KMS-11 (cell line): Measurements from ENCODE around the gene INVS.
"Not testable (repeated sequence)": the region's sequence is repeated elsewhere in the genome, so short reads cannot be mapped to it uniquely, and the experiment has no call there.

Experiments
- H2AFZ ChIP-seq: fragments of 200-600 bp; sonication (generic); 2 replicates; pipeline ENCODE4 v1.6.1; 2016; ENCODE audit warnings: antibody characterized with exemption, mixed run types, low read depth
- H3K27ac ChIP-seq: fragments of 200-600 bp; sonication (generic); 2 replicates; pipeline ENCODE4 v1.6.1; 2016; ENCODE audit warnings: mild to moderate bottlenecking, mixed run types
- H3K27me3 ChIP-seq: fragments of 200-600 bp; sonication (generic); 2 replicates; pipeline ENCODE4 v1.6.1; 2017; ENCODE audit warnings: mild to moderate bottlenecking, low read depth, mixed run types, moderate library complexity; ENCODE audit not compliant: insufficient read depth
- H3K36me3 ChIP-seq: fragments of 200-600 bp; sonication (generic); 2 replicates; pipeline ENCODE4 v1.6.1; 2017; ENCODE audit warnings: mild to moderate bottlenecking, mixed run types; ENCODE audit not compliant: insufficient read depth
- H3K4me1 ChIP-seq: fragments of 200-600 bp; sonication (generic); 2 replicates; pipeline ENCODE4 v1.6.1; 2016; ENCODE audit warnings: mild to moderate bottlenecking, low read depth, mixed run types; ENCODE audit not compliant: poor library complexity, severe bottlenecking
- H3K4me2 ChIP-seq: fragments of 200-600 bp; sonication (generic); 2 replicates; pipeline ENCODE4 v1.7.0; 2016; ENCODE audit warnings: mild to moderate bottlenecking, mixed run types
- H3K4me3 ChIP-seq: fragments of 200-600 bp; sonication (generic); IDR thresholded peaks from 2 replicates; pipeline ENCODE4 v1.6.1; 2017; ENCODE audit warnings: low read depth, low read length, mixed read lengths; ENCODE audit not compliant: insufficient read depth
- H3K79me2 ChIP-seq: fragments of 200-600 bp; sonication (generic); 2 replicates; pipeline ENCODE4 v1.6.1; 2016; ENCODE audit warnings: low read depth, mixed run types; ENCODE audit not compliant: insufficient read depth
- H3K9ac ChIP-seq: fragments of 200-600 bp; sonication (generic); 2 replicates; pipeline ENCODE4 v1.6.1; 2016; ENCODE audit warnings: mild to moderate bottlenecking, mixed run types
- H4K20me1 ChIP-seq: fragments of 200-600 bp; sonication (generic); 2 replicates; pipeline ENCODE4 v1.6.1; 2016; ENCODE audit warnings: mild to moderate bottlenecking, mixed run types; ENCODE audit not compliant: insufficient read depth
- CTCF ChIP-seq: fragments of 200-600 bp; sonication (generic); conservative IDR thresholded peaks from 2 replicates; pipeline ENCODE4 v1.6.1; 2017; ENCODE audit warnings: low read depth, mild to moderate bottlenecking, antibody characterized with exemption, low read length, moderate library complexity, mixed read lengths

INVS gene

GRCh38 chr9:100064872-100065581 lies 34.0 kb upstream of the INVS start:
- Histone ChIP-seq H3K36me3 (no peaks in the 10 kb centered on the region), H3K4me2 (no peak overlapping the region), H3K27me3 (no peaks in the 10 kb centered on the region), H4K20me1 (no peaks in the 10 kb centered on the region; the same call in 1 of the 2 replicates), H2AFZ (no peak overlapping the region), H3K4me3 (no peak overlapping the region), H3K79me2 (peaks cover 20% of the 10 kb centered on the region; the same call in 1 of the 2 replicates), H3K9ac (no peak overlapping the region), H3K4me1 (peaks cover 15% of the 10 kb centered on the region), H3K27ac (no peak overlapping the region)
- no peak for TF ChIP-seq CTCF

- H3K4me2 ChIP-seq: no peak overlapping the region
- no peak overlapping the region for H3K4me3 ChIP-seq
- H3K36me3 ChIP-seq: no peaks in the 10 kb centered on the region
- no peak overlapping the region for H2AFZ ChIP-seq
- H3K9ac ChIP-seq: no peak overlapping the region
- H3K27me3 ChIP-seq: no peaks in the 10 kb centered on the region
- no peak for TF ChIP-seq CTCF
- peaks cover 22% of the 10 kb centered on the region; the same call in 1 of the 2 replicates for H3K79me2 ChIP-seq
- H3K27ac ChIP-seq: no peak overlapping the region
- peaks cover 12% of the 10 kb centered on the region for H3K4me1 ChIP-seq
- H4K20me1 ChIP-seq: peaks cover 5% of the 10 kb centered on the region; the same call in 1 of the 2 replicates
These were observed 32.5 kb upstream of the INVS start for GRCh38 chr9:100066539-100066938.

- H3K4me3 ChIP-seq, H3K9ac ChIP-seq, H2AFZ ChIP-seq, H3K27me3 ChIP-seq, H3K36me3 ChIP-seq, H3K27ac ChIP-seq, H4K20me1 ChIP-seq, H3K4me2 ChIP-seq: not testable (repeated sequence)
- H3K79me2 ChIP-seq: peaks cover 36% of the 10 kb centered on the region; the same call in 1 of the 2 replicates
- H3K4me1 ChIP-seq: peaks cover 12% of the 10 kb centered on the region
These were observed 31.1 kb upstream of the INVS start for GRCh38 chr9:100067990-100068389.

- peaks cover 40% of the 10 kb centered on the region; the same call in 1 of the 2 replicates for H3K79me2 ChIP-seq
- H3K4me3 ChIP-seq, H4K20me1 ChIP-seq, H3K36me3 ChIP-seq, H3K4me2 ChIP-seq, H3K9ac ChIP-seq, H3K27ac ChIP-seq, H3K27me3 ChIP-seq, H2AFZ ChIP-seq: not testable (repeated sequence)
- peaks cover 15% of the 10 kb centered on the region for H3K4me1 ChIP-seq
These were observed 30.0 kb upstream of the INVS start for GRCh38 chr9:100069068-100069467.

- Histone ChIP-seq H3K9ac (no peak overlapping the region), H3K4me2 (no peak overlapping the region), H3K4me3 (no peak overlapping the region), H3K36me3 (no peaks in the 10 kb centered on the region), H2AFZ (no peak overlapping the region), H3K4me1 (peaks cover 15% of the 10 kb centered on the region), H3K27ac (no peak overlapping the region), H3K79me2 (peaks cover 37% of the 10 kb centered on the region; the same call in 1 of the 2 replicates), H3K27me3 (no peaks in the 10 kb centered on the region), H4K20me1 (peaks cover 5% of the 10 kb centered on the region; the same call in 1 of the 2 replicates)
- no peak for TF ChIP-seq CTCF
These were observed 28.7 kb upstream of the INVS start for GRCh38 chr9:100070104-100071041.
